DND-41 (cell line): ENCODE measurements around the gene AQP2.

Experiments
- EZH2 ChIP-seq: IDR thresholded peaks from 3 replicates; pipeline ENCODE4 v1.6.1; 2012; ENCODE audit warnings: borderline replicate concordance, low read depth, mild to moderate bottlenecking, moderate library complexity, low read length, inconsistent platforms; ENCODE audit not compliant: severe bottlenecking
- TF ChIP-seq, protein P1 (sequence below): IDR thresholded peaks from 2 replicates; pipeline ENCODE4 v1.5.1; 2012; ENCODE audit warnings: borderline replicate concordance, low read length, moderate library complexity, mild to moderate bottlenecking; ENCODE audit not compliant: poor library complexity, severe bottlenecking; ENCODE audit errors: extremely low read depth

GRCh38 chr12:49985981-49986380, 35.4 kb downstream of the AQP2 start:
- TF ChIP-seq, protein P1, sequence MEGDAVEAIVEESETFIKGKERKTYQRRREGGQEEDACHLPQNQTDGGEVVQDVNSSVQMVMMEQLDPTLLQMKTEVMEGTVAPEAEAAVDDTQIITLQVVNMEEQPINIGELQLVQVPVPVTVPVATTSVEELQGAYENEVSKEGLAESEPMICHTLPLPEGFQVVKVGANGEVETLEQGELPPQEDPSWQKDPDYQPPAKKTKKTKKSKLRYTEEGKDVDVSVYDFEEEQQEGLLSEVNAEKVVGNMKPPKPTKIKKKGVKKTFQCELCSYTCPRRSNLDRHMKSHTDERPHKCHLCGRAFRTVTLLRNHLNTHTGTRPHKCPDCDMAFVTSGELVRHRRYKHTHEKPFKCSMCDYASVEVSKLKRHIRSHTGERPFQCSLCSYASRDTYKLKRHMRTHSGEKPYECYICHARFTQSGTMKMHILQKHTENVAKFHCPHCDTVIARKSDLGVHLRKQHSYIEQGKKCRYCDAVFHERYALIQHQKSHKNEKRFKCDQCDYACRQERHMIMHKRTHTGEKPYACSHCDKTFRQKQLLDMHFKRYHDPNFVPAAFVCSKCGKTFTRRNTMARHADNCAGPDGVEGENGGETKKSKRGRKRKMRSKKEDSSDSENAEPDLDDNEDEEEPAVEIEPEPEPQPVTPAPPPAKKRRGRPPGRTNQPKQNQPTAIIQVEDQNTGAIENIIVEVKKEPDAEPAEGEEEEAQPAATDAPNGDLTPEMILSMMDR: no peak
- no peak for TF ChIP-seq EZH2
